HuH-7 (cell line): Measurements from ENCODE around the gene GUCY1A2.
"Not testable (repeated sequence)": the region's sequence is repeated elsewhere in the genome, so short reads cannot be mapped to it uniquely, and the experiment has no call there.

Experiments
- DNase-seq: peaks from one replicate; pipeline ENCODE4 v3.0.0; 2011; ENCODE audit warnings: low spot score

GUCY1A2 gene

GRCh38 chr11:106939157-106939556 is 79.1 kb downstream of the GUCY1A2 start:
- no peak for DNase-seq

DNA sequence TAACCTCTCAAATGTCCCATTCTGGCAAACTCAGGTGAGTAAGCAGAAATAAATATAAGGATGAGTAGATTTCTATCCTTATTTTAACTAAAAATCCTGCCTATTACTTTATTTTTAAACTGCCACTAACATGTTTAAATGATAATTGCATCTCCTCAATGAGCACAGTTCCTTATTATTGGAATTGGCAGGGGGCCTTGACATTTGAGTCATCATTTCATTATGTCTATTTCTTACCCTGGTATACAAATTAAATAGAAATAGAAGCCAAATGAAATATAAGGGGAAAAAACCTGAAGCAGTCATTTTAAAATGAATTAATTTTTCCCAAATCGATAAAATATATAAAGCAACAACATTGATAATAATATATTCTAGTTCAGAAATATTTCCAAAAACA is 81.2 kb downstream of the GUCY1A2 start:
- DNase-seq, result no peak

GRCh38 chr11:106925245-106925644 is 93.0 kb downstream of the GUCY1A2 start:
- DNase-seq, result no peak

DNA sequence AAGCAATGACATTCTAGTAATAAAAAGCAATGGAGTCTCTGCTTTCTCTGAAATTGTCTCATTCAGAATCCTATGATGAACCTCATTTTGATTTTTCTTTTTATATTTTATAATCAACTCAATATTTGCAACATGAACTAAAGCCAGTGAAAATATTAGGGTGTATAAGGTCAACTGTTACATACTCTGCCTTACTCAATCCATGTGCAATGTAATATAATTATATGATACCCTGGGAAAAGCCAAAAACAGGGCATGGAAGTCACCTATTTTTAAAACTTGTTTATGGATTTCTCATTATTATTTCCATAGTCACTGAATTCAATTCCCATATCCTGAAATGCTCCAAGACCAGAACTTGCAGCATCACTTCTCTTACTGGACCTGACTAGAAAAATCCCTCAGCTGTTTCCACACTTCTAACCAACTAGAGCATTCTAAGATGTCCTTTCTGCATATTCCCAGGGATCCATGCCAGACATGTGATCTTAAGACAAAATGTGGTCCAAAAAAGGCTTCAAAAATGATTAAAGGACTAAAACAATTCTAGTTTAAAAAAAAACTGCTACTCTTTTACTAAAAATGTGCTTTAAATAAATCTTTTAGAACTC is 97.3 kb downstream of the GUCY1A2 start:
- no peak for DNase-seq

DNA sequence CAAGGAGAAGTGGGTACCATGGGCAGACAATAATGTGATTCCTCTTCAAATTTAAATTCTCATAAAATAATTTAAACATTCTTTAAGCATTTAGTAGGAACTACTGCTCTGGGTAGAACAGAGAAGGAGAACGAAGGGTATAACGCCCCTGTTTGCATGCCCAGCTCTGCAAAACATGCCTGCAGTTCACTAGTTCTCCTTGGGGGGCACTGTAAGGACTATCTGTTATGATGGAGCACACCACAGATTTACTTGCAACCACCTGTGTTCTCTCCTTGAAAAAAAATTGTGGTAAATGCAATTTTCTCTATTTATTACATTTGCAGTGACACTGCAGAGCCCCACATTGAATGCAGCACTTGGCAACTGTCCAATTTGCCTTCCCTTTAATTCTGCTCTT is 100.3 kb downstream of the GUCY1A2 start:
- no peak for DNase-seq

DNA sequence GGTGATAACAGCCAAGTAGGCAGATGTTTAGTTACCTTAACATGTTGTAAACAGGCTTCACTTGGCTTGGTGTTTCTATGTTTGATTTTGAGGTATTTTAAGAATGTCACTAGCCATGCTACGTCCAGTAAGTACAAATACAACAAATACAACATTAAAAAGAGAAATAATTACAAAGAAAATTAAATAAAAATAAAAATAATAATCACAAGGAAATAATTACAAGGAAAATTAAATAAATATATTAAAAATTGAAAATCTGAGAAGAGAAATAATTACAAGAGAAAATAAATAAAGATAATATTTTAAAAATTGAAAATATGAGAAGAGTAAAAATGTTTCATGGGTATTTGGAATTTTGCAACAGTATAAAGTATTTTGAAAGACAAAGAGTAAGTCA is 103.9 kb downstream of the GUCY1A2 start:
- DNase-seq, result no peak

DNA sequence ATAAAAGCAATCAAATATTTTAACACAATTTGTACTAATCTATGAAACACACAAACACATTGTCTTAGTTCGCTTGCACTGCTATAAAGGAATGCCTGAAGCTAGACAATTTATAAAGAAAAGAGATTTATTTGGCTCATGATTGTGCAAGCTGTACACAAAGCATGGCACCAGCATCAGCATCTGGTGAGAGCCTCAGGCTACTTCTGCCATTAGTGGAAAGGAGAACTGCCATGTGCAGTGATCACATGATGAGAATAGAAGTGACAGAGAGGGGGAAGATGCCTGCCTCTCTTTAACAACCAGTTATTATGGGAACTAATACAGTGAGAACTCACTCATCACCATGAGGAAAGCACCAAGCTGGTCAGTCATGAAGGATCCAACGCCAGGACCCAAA is 105.1 kb downstream of the GUCY1A2 start:
- DNase-seq, result no peak

DNA sequence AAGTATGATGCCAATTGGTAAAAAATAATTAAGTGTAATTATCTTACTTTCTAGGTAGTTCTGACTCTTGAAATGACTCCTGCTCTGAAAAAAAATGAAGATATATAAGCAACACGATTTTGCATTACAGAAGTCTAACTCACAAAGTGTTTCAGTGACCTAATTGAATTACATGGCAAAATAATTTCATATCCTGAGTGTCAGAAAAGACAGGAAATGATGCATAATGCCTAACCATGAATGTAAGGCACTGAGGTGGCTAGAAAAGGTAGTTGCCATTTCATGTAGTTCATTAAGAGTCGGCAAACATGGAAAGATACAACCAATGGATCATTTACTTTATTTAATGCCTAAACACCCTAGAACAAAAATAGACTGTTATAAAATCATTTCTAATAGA is 113.5 kb downstream of the GUCY1A2 start:
- DNase-seq, result no peak

- no peak for DNase-seq
Observed at GRCh38 chr11:106889718-106890117, 128.6 kb downstream of the GUCY1A2 start.

DNA sequence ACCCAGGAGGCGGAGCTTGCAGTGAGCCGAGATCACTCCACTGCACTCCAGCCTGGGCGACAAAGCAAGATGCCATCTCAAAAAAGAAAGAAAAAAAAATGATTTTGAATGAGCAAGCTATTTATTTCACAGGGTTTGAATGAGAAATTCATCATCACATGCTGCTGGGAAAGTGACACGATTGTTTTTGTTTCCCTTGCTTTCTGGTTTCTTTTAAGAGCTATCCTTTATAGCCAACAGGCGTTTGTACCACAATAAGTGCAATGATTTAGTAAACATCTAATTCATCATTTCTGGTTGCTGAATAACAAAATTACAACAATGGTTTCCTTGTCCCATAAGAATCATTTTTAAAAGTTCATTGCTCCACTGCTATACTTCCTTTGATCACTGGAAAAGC is 129.9 kb downstream of the GUCY1A2 start:
- DNase-seq, result no peak

- DNase-seq, result not testable (repeated sequence)
Observed at GRCh38 chr11:106883693-106884092, 134.6 kb downstream of the GUCY1A2 start.

GRCh38 chr11:106879832-106880546 is 138.3 kb downstream of the GUCY1A2 start:
- no peak for DNase-seq

- no peak for DNase-seq
Observed at GRCh38 chr11:106879029-106879428, 139.2 kb downstream of the GUCY1A2 start.

DNA sequence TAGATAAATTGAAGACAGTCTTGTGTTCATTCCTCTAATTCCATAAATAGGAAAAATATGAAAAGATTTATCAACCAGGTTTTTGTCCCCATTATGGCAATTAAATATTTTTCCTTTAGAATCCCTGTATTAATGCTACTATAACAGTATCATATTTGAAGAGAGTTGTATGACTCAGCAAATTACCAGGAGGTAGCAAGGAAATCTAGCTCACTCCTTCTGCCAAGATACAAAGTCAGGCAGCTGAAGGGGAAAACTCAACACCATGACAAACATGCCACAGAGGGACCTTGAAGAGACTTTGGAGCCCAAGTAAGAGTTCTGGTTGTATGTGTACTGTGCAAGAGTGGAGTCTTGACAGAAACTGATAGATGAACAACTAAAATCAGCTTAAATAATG is 143.3 kb downstream of the GUCY1A2 start:
- DNase-seq, result no peak

DNA sequence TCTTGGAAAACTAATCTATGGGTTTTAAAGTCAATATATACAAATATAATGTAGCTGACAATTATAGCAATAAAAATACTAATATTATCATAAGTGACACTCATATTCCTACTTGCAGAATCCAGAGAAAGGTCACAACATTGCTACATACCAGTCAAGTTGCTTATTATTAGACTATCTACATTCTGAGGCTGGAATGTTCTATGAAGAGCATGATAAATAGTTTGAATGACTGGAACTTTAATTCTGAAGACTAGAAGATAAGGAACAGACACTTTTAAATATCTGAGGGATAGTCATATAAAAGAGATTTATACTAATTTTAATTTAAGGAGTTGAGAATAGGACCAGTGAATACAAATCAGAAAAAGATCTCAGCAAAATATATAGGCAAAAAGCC is 146.0 kb downstream of the GUCY1A2 start:
- DNase-seq, result no peak

GRCh38 chr11:106858200-106858599 is 160.1 kb downstream of the GUCY1A2 start:
- DNase-seq, result no peak

DNA sequence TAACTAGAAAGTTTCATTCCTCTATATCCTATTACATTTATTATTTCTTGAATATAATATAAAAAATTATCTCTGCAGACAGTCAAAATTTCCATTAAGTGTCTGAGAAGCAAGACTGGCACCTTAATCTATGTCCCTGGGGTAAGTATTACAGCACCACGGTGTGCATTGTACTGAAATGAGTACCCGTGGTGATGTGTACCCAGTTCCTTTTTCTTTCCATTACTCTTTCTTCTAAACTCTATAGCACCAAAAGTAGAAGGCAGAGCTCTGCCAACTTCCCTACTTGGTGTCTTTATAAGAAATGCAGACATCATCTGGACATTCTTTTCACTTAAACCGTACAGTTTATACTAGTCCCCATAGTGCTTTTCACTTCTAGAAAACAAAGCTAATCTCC is 161.7 kb downstream of the GUCY1A2 start:
- DNase-seq, result no peak

GRCh38 chr11:106854429-106854828 is 163.8 kb downstream of the GUCY1A2 start:
- DNase-seq, result no peak

GRCh38 chr11:106853850-106854401 is 164.3 kb downstream of the GUCY1A2 start:
- no peak for DNase-seq

- no peak for DNase-seq
Observed at GRCh38 chr11:106852779-106853178, 165.5 kb downstream of the GUCY1A2 start.

- no peak for DNase-seq
Observed at GRCh38 chr11:106848526-106848925, 169.8 kb downstream of the GUCY1A2 start.

DNA sequence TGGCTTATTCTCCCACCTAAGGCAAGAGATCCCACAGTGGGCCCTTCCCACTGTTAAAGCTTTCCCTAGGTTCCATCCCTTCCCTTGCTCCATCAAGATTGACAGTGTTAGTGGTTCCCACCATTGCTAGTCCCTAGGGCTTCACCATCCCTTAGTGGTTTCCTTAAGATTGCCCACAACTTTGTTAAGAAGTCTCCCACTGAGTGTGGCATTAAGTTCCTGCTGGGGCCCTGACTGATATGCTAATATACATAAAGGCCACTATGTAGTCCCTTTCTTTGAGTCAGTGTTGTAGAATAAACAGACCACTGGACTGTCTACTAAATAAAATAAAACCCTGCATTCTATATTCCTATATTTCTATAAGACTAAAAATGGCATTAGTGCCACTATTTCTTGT is 176.1 kb downstream of the GUCY1A2 start:
- DNase-seq, result no peak

DNA sequence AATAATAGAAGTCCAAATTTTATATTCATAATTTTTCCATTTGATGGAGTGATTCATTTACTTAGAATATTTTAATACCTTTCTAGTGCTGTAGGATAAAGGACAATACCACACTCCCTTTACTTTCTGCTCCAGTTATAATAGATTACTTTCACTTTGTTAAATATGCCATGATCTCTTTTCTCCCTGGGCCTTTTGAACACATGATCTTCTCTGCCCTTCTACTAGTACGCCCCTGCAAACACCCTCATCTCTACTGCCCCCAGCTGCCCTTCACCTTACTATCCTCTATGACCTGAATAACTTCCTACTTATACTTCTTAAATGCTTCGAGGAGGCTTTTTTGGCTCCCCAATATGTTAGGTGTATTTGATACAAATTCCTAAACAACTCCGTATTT is 177.3 kb downstream of the GUCY1A2 start:
- DNase-seq, result no peak

GRCh38 chr11:106840146-106840545 is 178.1 kb downstream of the GUCY1A2 start:
- no peak for DNase-seq
